KG1 (cell line): ENCODE results near the gene B4GALT2.

Source experiments
- DNase-seq: peaks from one replicate; lab custom pipeline; 2025; lab: John Stamatoyannopoulos, UW

B4GALT2 gene, protein sequence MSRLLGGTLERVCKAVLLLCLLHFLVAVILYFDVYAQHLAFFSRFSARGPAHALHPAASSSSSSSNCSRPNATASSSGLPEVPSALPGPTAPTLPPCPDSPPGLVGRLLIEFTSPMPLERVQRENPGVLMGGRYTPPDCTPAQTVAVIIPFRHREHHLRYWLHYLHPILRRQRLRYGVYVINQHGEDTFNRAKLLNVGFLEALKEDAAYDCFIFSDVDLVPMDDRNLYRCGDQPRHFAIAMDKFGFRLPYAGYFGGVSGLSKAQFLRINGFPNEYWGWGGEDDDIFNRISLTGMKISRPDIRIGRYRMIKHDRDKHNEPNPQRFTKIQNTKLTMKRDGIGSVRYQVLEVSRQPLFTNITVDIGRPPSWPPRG

DNA sequence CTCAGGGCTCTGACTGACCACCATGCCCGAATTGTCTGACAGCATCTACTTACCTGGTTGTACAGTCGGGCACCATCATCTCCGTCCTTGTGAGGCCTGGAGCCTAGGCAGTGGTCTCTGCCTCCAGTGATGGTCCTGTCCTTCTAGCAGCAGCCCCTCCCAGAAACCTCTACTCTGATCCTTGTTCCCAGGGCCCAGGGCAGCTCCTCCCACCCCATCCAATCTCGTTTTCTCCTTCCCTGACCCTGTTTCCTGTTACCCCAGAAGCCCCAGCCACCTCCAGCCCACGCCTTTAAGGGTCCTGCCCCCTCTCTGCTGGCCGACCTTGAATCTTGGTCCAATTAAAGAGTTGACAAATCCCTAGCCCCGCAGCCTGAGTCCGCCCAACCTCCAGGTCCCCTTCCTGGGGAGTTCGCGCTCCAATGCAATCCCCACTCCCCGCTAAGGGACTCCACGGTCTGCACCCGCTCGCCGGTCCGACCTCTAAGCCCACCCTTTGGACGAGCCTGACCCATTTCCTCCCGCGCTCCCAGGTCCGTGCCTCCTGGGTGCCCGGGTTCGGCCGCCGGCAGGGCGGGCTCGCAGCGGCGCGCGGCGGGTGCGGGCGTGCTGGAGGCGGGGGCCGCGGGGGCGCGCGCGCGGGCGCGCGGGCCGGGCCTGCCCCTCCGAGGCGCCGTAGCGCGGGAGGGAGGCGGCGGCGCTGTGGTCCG lies at the start of gene B4GALT2:
B4GALT2 (plus strand) TSS at position 660 of the 710 bp plus-strand sequence. CDS start 1,951 bp downstream, outside the sequence.
- DNase-seq = no peak

DNA sequence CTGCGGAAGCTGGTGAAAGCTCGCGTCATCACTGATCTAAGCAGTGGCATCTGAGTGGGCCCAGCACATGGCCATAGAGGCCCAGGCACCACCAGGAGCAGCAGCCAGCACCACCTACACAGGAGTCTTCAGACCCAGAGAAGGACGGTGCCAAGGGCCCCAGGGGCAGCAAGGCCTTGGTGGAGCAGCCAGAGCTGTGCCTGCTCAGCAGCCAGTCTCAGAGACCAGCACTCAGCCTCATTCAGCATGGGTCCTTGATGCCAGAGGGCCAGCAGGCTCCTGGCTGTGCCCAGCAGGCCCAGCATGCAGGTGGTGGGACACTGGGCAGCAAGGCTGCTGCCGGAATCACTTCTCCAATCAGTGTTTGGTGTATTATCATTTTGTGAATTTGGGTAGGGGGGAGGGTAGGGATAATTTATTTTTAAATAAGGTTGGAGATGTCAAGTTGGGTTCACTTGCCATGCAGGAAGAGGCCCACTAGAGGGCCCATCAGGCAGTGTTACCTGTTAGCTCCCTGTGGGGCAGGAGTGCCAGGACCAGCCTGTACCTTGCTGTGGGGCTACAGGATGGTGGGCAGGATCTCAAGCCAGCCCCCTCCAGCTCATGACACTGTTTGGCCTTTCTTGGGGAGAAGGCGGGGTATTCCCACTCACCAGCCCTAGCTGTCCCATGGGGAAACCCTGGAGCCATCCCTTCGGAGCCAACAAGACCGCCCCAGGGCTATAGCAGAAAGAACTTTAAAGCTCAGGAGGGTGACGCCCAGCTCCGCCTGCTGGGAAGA lies 48.7 kb upstream of the B4GALT2 start:
- no peak for DNase-seq

DNA sequence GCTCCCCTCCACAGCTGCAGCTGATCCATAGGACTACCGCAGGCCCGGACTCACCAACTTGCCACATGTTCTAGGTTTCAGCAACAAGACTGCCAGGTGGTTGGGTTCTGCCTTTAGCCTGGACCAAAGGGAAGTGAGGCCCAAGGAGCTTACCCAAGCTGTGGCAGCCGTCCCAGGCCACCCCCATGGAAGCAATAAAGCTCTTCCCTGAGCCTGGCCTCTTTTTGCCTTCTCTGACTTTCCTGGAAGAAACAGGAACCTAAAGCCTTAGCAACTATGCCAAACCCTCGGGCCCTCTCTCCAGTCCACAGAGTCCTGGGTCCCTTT lies 48.1 kb upstream of the B4GALT2 start:
- DNase-seq = no peak

DNA sequence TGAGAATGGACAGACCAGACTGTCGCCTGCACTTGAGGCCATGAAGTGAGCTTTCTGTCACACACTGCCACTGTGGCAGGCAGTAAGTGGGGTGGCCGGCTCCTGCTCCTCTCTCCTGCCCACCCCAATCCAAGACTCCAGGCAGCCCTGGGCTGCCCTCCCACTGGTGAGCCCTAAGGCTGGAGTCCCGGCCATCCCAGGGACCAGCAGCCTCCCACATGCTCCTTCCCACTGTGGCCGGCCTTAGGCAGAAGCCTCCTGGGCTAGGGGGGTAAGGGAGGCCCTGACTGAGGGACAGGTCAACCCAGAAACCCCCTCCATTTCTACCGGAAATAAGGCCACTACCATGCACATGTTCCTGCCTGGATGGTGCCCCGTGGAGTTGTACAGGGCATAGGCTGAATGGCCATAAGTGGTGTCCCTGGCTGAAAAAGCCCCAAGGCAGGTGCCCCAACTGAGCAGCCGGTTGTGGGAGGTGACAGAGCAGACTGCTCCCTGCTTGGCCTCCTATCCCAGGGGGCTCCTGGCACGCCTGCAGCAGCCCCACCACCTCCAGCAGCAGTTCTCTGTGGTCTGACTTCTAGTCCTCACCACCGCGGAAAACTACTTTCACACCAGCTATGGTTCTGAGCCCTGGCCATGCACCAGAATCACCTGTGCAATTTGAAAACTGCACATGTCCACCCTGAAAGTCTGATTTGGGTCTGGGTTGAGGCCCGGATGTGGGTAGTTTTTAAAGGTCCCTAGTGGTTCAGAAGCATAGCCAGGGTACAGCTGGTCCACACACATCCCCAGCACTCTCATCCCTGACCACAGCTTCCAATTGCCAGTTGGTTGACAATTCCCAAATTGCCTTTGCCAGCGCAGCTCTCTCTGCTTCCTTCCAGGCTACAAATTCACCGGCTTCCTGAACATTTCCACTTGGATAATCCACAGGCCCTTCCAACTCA lies 47.0 kb upstream of the B4GALT2 start:
- DNase-seq = no peak

DNA sequence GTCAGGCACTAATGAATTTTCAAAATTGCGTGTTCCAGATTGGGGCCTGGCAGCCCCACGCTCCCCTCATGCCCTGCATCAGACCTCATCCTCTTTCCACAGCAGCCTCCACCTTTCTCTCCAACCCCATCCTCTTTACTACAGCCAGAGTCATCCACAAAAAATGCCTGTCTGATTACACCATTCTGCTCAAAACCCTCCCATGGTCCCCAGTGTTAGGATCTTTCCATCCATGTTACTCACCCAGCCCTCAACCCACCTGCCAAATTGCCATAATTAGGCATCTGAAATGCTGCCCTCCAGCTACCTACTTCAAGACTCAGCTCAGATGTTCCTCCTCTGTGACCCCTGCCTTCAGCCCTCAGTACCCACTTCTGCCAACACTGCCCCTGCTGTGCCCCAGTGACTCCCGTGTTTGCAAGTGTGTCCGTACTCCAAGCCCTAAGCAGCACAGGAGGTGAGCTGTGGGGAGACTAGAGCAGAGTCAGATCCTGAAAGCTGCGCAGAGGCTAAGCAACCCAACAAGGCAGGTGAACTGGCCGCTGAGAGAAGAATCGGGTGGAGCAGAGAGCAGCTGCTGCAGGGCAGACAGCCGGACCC lies 46.1 kb upstream of the B4GALT2 start:
- no peak for DNase-seq

DNA sequence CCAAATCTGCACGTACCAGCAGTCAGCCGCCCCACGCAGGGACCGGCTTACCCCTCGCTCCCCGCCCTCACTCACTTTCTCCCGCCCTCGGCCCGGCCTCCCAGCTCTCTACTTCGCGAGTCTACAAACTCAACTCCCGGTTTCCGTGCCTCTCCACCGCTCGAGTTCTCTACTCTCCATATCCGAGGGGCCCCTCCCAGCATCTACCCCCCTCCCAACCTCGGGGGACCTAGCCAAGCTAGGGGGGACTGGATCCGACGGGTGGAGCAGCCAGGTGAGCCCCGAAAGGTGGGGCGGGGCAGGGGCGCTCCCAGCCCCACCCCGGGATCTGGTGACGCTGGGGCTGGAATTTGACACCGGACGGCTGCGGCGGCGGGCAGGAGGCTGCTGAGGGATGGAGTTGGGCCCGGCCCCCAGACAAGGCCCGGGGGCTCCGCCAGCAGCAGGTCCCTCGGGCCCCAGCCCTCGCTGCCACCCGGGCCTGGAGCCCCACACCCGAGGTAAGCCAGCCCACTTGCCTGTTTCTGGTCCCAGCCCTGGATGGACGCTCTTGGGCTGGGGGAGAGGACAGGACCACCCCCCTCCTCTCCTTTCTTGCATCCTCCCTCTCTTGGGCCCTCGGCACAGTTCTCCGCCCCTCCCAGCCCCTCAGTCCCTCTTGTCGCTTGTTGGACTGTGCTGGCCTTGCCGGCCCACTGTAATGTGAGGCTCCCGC lies 45.5 kb upstream of the B4GALT2 start, which contains the start of gene ARTN:
ARTN (plus strand) TSS at position 416 of the 715 bp plus-strand sequence. CDS start 1,856 bp downstream, outside the sequence.
- DNase-seq = no peak

DNA sequence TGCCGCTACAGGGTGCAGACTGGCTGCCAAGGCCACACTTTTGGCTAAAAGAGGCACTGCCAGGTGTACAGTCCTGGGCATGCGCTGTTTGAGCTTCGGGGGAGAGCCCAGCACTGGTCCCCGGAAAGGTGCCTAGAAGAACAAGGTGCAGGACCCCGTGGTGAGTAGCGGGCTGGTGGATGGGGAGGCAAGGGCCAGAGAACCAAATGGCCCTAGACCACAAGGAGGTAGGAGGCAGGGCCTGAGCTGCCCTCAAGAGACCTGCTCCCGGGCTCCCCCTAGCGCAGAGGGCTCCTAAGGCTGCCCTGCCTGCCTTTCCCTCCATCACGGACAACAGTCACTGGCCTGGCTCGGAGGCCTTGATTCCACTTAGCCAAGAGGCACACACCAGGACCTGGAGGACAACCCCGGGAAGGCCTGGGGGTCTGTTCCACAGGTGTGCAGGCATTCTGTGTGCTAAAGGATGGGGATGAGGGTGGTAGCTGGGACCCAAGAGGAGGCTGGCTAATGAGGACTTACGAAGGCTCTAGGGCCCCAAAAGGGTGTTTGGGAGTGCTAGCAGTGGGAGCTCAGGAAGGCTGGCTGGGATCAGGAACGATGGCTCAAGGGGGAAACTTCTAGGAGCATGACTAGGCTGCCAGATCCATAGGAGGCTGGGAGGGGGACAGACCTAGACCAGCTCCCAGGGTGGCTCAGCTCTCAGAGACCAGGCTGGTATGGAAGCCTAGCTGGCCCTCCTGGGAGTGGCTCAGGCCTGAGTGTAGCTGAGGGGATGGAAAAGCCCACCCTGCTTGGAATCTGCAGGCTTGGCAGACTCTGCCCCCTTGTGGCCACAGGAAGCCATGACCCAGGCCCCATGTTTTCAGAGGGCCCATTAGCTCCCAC lies 44.7 kb upstream of the B4GALT2 start:
- peak; percentile 31 for DNase-seq

DNA sequence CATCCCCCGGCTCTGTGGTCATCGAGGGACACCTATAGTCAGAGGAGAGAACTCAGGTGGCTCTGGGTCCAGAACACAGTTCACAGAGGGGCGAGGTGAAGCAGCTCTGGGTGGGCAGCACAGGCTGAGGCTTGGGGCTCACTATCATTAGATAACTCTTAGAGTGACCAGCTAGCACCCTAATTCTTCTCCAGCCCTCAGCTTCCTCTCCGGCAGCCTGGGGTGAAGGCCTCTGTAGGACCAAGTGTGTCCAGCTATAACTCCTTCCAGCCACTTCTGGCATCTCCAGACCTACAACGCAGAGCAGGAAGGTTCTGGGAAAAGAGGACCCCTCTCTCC lies 44.1 kb upstream of the B4GALT2 start:
- no peak for DNase-seq

DNA sequence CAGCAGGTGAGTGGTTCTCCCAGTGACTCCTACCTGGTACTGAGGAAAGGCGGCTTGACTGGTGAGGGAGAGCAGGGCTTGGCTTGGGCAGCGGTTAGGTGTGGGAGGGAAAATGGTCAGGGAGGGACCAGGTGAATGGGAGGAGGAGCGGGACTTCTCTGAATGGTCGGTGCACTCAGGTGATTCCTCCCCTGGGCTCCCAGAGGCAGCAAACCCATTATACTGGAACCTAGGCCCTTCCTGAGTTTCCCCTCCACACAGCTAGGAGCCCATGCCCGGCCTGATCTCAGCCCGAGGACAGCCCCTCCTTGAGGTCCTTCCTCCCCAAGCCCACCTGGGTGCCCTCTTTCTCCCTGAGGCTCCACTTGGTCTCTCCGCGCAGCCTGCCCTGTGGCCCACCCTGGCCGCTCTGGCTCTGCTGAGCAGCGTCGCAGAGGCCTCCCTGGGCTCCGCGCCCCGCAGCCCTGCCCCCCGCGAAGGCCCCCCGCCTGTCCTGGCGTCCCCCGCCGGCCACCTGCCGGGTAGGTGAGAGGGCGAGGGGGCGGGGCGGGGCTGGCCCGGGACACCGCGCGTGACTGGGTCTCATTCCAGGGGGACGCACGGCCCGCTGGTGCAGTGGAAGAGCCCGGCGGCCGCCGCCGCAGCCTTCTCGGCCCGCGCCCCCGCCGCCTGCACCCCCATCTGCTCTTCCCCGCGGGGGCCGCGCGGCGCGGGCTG lies 43.1 kb upstream of the B4GALT2 start:
- no peak for DNase-seq

DNA sequence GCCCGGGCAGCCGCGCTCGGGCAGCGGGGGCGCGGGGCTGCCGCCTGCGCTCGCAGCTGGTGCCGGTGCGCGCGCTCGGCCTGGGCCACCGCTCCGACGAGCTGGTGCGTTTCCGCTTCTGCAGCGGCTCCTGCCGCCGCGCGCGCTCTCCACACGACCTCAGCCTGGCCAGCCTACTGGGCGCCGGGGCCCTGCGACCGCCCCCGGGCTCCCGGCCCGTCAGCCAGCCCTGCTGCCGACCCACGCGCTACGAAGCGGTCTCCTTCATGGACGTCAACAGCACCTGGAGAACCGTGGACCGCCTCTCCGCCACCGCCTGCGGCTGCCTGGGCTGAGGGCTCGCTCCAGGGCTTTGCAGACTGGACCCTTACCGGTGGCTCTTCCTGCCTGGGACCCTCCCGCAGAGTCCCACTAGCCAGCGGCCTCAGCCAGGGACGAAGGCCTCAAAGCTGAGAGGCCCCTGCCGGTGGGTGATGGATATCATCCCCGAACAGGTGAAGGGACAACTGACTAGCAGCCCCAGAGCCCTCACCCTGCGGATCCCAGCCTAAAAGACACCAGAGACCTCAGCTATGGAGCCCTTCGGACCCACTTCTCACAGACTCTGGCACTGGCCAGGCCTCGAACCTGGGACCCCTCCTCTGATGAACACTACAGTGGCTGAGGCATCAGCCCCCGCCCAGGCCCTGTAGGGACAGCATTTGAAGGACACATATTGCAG lies 42.4 kb upstream of the B4GALT2 start:
- DNase-seq = no peak

DNA sequence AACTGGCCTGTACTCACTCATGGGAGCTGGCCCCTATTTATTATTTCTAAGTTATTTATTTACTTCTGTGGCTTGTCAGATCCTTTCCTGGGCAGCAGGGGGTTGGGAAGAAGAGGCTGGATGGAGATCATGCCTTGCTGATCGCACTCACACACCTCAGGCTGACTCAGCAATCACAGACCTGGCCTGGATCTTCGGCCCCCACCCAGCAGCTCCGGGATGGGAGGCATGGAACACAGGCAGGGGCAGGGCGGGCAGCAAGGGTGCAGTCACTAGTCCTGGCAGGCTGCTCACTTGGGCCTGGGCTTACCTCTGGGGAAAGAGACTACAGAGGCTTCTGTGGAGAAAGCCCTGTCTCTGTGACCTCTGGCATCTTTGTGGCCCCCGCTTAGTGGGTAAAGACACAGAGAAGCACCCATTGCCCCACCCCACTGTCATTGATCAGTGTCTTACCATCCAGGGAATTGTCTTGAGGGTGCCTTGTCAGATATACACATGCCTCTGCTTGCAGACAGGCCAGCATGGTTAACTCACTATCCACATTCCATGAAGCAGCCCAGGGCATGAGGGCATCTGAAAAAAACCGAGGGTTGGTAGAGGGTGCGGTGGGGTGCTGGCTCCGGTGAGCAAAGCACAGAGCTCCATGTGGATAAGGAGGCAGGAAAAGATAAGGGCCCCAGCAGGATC lies 41.7 kb upstream of the B4GALT2 start:
- DNase-seq = no peak

DNA sequence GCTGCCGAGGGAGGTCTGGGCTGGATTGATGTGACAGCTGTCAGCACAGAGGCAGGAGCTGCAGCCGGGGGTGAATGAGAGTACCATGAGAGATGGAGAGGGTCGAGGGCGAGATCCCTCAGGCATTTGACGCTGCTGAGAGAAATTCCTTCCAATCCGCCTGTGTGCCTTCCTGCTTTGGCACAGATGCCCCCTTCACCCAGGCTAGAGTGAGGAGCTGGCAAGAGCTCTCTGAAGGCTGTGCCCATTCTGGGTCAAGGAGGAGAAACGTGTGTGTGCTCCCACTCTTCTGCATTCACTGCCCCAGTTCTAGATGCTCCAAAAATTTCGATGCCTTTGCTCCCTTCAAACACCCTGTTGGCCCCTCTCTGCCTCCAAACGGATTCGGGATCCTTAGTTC lies 40.6 kb upstream of the B4GALT2 start:
- DNase-seq = no peak

DNA sequence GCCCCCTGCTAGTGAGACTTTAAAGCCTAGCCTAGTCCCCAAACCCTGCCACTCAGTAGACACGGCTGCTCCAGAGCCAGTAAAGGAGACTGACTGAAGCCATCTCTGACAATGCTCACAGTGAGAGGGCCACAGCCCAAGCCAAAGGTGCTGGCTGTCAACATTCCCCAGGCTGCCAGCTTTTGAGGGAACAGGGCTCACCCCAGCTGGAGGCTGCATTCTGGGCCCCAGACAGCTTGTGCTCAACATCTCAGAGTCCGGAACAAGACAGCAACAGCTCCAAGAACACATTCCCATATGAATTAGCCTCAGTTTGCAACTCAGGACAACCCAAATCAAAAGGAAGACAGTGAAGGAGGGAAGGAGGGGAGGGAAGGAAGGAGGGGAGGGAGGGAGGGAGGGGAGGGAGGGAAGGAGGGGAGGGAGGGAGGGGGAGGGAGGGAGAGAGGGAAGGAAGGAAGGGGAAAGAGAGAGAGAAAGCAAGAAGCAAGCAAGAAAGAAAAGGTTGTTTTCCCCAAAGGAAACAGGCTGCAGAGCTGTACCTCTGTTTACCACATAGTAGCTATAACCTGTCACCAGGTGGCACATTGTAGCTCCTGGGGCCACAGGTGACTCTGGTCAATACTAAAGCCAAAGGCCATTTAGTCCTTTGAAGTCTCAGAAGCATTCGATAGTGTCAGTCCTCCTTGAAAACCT lies 40.0 kb upstream of the B4GALT2 start:
- no peak for DNase-seq

DNA sequence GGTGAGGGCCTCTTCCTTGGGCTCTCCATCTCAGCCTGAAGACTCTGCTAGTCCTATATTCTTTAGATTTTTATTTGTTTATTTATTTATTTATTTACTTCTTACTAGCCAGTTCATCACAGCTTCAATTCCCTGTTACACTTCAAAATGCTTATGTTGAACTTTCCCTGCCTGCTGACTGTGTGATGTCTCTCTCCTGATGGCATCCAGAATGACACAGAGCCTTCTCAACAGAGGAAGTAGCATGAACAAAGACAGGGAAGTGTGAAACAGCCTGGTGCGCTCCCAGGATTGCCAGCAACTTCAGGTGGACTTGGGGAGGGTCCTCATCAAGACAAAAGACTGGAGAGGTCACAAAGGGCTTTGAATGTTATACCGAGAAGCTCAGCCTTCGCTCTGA lies 36.6 kb upstream of the B4GALT2 start:
- no peak for DNase-seq

DNA sequence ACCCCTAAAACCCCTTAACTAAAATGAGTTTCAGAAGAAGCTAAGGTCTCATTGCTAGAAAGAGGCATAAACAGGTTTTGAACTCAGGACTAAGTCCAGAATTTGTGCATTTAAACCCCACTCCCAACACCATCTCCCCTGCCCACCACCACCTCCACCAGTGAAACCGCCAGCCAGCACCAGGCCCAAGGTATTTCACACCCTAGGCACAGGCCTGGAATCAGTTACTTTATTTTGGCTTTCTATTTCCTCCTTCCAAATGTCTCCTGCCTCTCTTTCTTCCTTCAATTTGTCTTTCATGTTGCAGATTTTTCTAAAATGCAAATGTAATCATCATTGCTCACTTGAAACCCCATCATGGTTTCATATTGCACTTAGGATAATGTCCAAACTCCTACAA lies 34.1 kb upstream of the B4GALT2 start:
- no peak for DNase-seq

DNA sequence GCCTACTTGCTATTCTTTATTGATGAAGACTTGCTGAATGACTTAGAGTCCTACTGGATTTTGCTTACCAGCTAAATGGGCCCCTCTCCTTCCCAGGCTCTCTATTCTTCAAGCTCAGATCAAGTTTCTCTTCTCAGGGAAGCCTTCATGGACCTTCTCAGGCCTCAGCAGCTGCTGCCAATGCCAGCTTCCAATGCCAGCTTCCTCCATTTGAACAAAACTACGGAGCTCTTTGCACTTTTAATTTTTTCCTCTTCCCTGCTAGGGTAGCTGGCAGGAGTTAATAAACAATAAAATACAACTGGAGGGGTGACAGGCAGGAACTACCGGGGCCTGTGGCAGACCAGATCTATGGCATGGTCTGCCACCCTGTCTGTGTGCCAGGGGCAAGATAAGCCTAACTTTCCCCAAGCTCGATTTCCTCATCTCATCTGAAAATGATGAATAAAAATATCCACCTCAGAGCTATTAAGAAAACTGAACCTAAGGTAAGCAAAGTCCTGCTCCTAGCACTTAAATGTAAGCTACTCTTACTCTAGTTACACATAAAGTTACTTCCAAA lies 33.3 kb upstream of the B4GALT2 start:
- no peak for DNase-seq
